ENCODE measurements around the gene DUSP28. TPM values are rescaled to one million over a fixed set of nuclear protein-coding genes. Genes with fewer than 3 reads are reported as not detected.
A peak's percentile ranks its signal among the peaks of the same experiment; 100 is the strongest.

Gene DUSP28
- total and polyA plus RNA-seq, 2 of the 13 experiments (the other 11 are each of a cell fraction or from before 2014, with no cell fraction given) = 5.2 to 8.6 TPM

DNA sequence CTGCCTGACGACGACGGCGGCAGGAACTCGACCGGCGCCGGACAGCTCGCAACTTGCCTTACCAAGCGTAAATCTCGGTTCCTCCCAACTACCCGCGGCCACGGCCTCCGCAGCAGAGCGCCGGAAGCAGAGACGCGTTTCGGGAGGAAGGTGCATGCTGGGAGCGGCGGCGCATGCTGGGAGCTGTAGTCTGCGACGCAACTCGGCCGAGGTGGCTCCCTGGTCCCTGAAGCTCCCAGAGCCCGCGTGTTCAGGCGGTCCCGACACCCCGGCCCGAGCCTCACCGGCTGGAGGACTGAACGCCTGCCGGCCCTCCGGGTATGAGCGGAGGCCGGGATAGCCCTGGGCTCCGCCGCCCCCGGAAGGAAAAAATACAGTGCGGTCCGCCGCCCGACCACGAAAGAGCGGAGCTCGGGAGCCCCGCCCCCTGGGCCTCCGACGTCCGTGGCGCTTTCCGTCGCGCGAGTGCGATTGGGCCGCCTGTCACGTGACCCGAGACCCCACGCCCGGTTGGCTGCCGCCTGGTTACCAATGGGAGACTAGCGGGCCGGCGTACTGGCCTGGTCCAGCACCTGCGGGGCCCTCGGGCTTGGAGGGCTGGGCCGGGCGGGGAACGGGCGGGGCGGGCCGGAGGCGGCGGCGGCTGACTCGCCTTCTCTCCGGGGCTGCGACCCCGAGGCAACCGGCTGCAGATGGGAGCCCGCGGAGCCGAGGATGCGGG is 26.2 kb downstream of the DUSP28 start, which contains the start of gene CAPN10 (continued):
- TF ChIP-seq, protein P1, sequence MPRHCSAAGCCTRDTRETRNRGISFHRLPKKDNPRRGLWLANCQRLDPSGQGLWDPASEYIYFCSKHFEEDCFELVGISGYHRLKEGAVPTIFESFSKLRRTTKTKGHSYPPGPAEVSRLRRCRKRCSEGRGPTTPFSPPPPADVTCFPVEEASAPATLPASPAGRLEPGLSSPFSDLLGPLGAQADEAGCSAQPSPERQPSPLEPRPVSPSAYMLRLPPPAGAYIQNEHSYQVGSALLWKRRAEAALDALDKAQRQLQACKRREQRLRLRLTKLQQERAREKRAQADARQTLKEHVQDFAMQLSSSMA (CRISPR knock-in tag; IDR thresholded peaks at IDR 0.05) = 0 out of 2 replicates have a peak, but pooled peaks have one; percentile 24
- TF ChIP-seq YY1 (IDR thresholded peaks at IDR 0.05; ENCODE audit: insufficient read depth, insufficient replicate concordance, low read depth, low read length) = peak; percentile 75
- TF ChIP-seq FIP1L1 (IDR thresholded peaks at IDR 0.05; ENCODE audit: borderline replicate concordance, insufficient read depth, low read depth, low read length) = no peak
- no peak; the same call in 1 of the 2 replicates for TF ChIP-seq GATAD2A (CRISPR knock-in tag; IDR thresholded peaks at IDR 0.05)
- TF ChIP-seq ZSCAN12 (CRISPR knock-in tag; IDR thresholded peaks at IDR 0.05) = no peak
- 0 out of 2 replicates have a peak, but pooled peaks have one; percentile 19 for TF ChIP-seq MYNN (CRISPR knock-in tag; IDR thresholded peaks at IDR 0.05; ENCODE audit: low read depth)
- no peak for TF ChIP-seq SRSF1 (optimal IDR thresholded peaks at IDR 0.05; ENCODE audit: low read depth, low read length)
- peak; percentile 24; the same call in 1 of the 2 replicates for TF ChIP-seq ZNF274 (CRISPR knock-in tag; IDR thresholded peaks at IDR 0.05)
- TF ChIP-seq NKX3-1 (CRISPR knock-in tag; IDR thresholded peaks at IDR 0.05) = no peak; the same call in 1 of the 2 replicates
- no peak for TF ChIP-seq THYN1 (CRISPR knock-in tag; IDR thresholded peaks at IDR 0.05; ENCODE audit: borderline replicate concordance, low read depth)
- TF ChIP-seq, protein P2, sequence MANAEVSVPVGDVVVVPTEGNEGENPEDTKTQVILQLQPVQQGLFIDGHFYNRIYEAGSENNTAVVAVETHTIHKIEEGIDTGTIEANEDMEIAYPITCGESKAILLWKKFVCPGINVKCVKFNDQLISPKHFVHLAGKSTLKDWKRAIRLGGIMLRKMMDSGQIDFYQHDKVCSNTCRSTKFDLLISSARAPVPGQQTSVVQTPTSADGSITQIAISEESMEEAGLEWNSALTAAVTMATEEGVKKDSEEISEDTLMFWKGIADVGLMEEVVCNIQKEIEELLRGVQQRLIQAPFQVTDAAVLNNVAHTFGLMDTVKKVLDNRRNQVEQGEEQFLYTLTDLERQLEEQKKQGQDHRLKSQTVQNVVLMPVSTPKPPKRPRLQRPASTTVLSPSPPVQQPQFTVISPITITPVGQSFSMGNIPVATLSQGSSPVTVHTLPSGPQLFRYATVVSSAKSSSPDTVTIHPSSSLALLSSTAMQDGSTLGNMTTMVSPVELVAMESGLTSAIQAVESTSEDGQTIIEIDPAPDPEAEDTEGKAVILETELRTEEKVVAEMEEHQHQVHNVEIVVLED (CRISPR knock-in tag; IDR thresholded peaks at IDR 0.05; ENCODE audit: borderline replicate concordance) = peak; percentile 98
- no peak for TF ChIP-seq ZBTB1 (CRISPR knock-in tag; IDR thresholded peaks at IDR 0.05; ENCODE audit: borderline replicate concordance)
- TF ChIP-seq YEATS4 (CRISPR knock-in tag; IDR thresholded peaks at IDR 0.05; ENCODE audit: borderline replicate concordance) = peak; percentile 89
- TF ChIP-seq NCOA5 (CRISPR knock-in tag; IDR thresholded peaks at IDR 0.05) = no peak
- TF ChIP-seq HDAC1 (CRISPR knock-in tag; IDR thresholded peaks at IDR 0.05) = peak; percentile 98
- 0 out of 2 replicates have a peak, but pooled peaks have one; percentile 11 for TF ChIP-seq FOXM1 (CRISPR knock-in tag; IDR thresholded peaks at IDR 0.05)
- peak; percentile 97 for TF ChIP-seq ZFY (CRISPR knock-in tag; IDR thresholded peaks at IDR 0.05)
- TF ChIP-seq LCORL (IDR thresholded peaks at IDR 0.05) = peak; percentile 81; the same call in 1 of the 2 replicates
- peak; percentile 75 for TF ChIP-seq LCORL (CRISPR knock-in tag; IDR thresholded peaks at IDR 0.05)
- TF ChIP-seq SAP130 (CRISPR knock-in tag; IDR thresholded peaks at IDR 0.05; ENCODE audit: low read depth) = peak; percentile 96
- TF ChIP-seq, protein P3, sequence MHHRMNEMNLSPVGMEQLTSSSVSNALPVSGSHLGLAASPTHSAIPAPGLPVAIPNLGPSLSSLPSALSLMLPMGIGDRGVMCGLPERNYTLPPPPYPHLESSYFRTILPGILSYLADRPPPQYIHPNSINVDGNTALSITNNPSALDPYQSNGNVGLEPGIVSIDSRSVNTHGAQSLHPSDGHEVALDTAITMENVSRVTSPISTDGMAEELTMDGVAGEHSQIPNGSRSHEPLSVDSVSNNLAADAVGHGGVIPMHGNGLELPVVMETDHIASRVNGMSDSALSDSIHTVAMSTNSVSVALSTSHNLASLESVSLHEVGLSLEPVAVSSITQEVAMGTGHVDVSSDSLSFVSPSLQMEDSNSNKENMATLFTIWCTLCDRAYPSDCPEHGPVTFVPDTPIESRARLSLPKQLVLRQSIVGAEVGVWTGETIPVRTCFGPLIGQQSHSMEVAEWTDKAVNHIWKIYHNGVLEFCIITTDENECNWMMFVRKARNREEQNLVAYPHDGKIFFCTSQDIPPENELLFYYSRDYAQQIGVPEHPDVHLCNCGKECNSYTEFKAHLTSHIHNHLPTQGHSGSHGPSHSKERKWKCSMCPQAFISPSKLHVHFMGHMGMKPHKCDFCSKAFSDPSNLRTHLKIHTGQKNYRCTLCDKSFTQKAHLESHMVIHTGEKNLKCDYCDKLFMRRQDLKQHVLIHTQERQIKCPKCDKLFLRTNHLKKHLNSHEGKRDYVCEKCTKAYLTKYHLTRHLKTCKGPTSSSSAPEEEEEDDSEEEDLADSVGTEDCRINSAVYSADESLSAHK (CRISPR knock-in tag; IDR thresholded peaks at IDR 0.05; ENCODE audit: borderline replicate concordance) = no peak
- TF ChIP-seq, protein P4, sequence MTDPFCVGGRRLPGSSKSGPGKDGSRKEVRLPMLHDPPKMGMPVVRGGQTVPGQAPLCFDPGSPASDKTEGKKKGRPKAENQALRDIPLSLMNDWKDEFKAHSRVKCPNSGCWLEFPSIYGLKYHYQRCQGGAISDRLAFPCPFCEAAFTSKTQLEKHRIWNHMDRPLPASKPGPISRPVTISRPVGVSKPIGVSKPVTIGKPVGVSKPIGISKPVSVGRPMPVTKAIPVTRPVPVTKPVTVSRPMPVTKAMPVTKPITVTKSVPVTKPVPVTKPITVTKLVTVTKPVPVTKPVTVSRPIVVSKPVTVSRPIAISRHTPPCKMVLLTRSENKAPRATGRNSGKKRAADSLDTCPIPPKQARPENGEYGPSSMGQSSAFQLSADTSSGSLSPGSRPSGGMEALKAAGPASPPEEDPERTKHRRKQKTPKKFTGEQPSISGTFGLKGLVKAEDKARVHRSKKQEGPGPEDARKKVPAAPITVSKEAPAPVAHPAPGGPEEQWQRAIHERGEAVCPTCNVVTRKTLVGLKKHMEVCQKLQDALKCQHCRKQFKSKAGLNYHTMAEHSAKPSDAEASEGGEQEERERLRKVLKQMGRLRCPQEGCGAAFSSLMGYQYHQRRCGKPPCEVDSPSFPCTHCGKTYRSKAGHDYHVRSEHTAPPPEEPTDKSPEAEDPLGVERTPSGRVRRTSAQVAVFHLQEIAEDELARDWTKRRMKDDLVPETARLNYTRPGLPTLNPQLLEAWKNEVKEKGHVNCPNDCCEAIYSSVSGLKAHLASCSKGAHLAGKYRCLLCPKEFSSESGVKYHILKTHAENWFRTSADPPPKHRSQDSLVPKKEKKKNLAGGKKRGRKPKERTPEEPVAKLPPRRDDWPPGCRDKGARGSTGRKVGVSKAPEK (CRISPR knock-in tag; IDR thresholded peaks at IDR 0.05; ENCODE audit: borderline replicate concordance) = no peak
